H1 (cell line): ENCODE measurements around the gene SLC25A51.

Experiments
- ATF3 ChIP-seq: IDR thresholded peaks from 2 replicates; pipeline ENCODE4 v1.6.1; 2011; ENCODE audit warnings: low read depth, mild to moderate bottlenecking, low read length; ENCODE audit not compliant: insufficient read depth
- CREB1 ChIP-seq: IDR thresholded peaks from 2 replicates; pipeline ENCODE4 v1.6.1; 2012; ENCODE audit warnings: inconsistent platforms
- CTCF ChIP-seq, 3 experiments: IDR thresholded peaks; 1 replicate in 2 of 3; 2 replicates in 1 of 3; pipeline versions ENCODE4 v1.5.1 to v1.6.1; 2011; ENCODE audit warnings: low read length in 3 of 3, mild to moderate bottlenecking in 3 of 3, inconsistent platforms in 2 of 3, low read depth in 1 of 3, moderate library complexity in 1 of 3; ENCODE audit not compliant: insufficient read depth in 1 of 3; ENCODE audit errors: control extremely low read depth in 1 of 3
- EGR1 ChIP-seq: IDR thresholded peaks from 2 replicates; pipeline ENCODE4 v1.6.1; 2011; ENCODE audit warnings: low read depth, low read length, borderline replicate concordance
- HDAC6 ChIP-seq: IDR thresholded peaks from one replicate; pipeline ENCODE4 v1.7.1; 2012; ENCODE audit warnings: low read depth, mild to moderate bottlenecking, inconsistent platforms, low read length, moderate library complexity
- NRF1 ChIP-seq: IDR thresholded peaks from 2 replicates; pipeline ENCODE4 v1.6.1; 2011; ENCODE audit warnings: mild to moderate bottlenecking, low read depth, low read length, improper control_type of control experiment
- POLR2A ChIP-seq, 2 experiments: IDR thresholded peaks; 1 replicate in 1 of 2; 2 replicates in 1 of 2; pipeline ENCODE4 v1.6.1; 2011; ENCODE audit warnings: low read depth in 2 of 2, low read length in 2 of 2, mild to moderate bottlenecking in 2 of 2; ENCODE audit errors: control extremely low read depth in 1 of 2
- SP4 ChIP-seq: IDR thresholded peaks from 2 replicates; pipeline ENCODE4 v1.6.1; 2012; ENCODE audit warnings: low read length, inconsistent platforms
- TF ChIP-seq, protein P1 (sequence below): IDR thresholded peaks from 2 replicates; pipeline ENCODE4 v1.6.1; 2012; ENCODE audit warnings: inconsistent platforms

GRCh38 chr9:37936965-37937364 lies 33.0 kb upstream of the SLC25A51 start:
- TF ChIP-seq CTCF (IDR thresholded peaks at IDR 0.05; ENCODE audit: control extremely low read depth in 1 of 3, insufficient read depth in 1 of 3, low read depth in 1 of 3, low read length in 3 of 3): no peak
- no peak for TF ChIP-seq POLR2A (IDR thresholded peaks at IDR 0.05; ENCODE audit: control extremely low read depth in 1 of 2, low read depth in 2 of 2, low read length in 2 of 2)
- no peak for TF ChIP-seq NRF1
- TF ChIP-seq EGR1: no peak
- no peak for TF ChIP-seq CREB1
- no peak for TF ChIP-seq ATF3
- TF ChIP-seq HDAC6: no peak
- TF ChIP-seq, protein P1, sequence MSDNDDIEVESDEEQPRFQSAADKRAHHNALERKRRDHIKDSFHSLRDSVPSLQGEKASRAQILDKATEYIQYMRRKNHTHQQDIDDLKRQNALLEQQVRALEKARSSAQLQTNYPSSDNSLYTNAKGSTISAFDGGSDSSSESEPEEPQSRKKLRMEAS: no peak
- no peak for TF ChIP-seq SP4
